Endodermal cell (in vitro differentiated cells): ENCODE data around the gene POU3F4. TPM values are rescaled to one million over a fixed set of nuclear protein-coding genes. Genes with fewer than 3 reads are reported as not detected.

Experiments used
- DNase-seq: peaks from one replicate; pipeline ENCODE4 v3.0.0-alpha.2; 2017
- H3K27ac ChIP-seq: 2 replicates; pipeline ENCODE4 v1.5.1; 2013; ENCODE audit warnings: mild to moderate bottlenecking, low read depth, low read length, moderate library complexity
- H3K27me3 ChIP-seq: 2 replicates; pipeline ENCODE4 v1.6.1; 2013; ENCODE audit warnings: mild to moderate bottlenecking, low read length, moderate library complexity; ENCODE audit not compliant: insufficient read depth, control insufficient read depth, poor library complexity, severe bottlenecking
- H3K36me3 ChIP-seq: 2 replicates; pipeline ENCODE4 v1.7.0; 2013; ENCODE audit warnings: mild to moderate bottlenecking, low read length, moderate library complexity; ENCODE audit not compliant: control insufficient read depth, insufficient read depth
- H3K4me1 ChIP-seq: one replicate; pipeline ENCODE4 v1.7.0; 2013; ENCODE audit warnings: low read length; ENCODE audit not compliant: control insufficient read depth, insufficient read depth
- H3K4me3 ChIP-seq: 2 replicates; pipeline ENCODE4 v1.5.1; 2013; ENCODE audit warnings: mild to moderate bottlenecking, low read length, moderate library complexity
- H3K9ac ChIP-seq: 2 replicates; pipeline ENCODE4 v1.6.1; 2013; ENCODE audit warnings: mild to moderate bottlenecking, low read length, moderate library complexity; ENCODE audit not compliant: poor library complexity, severe bottlenecking; ENCODE audit errors: extremely low read depth
- H3K9me3 ChIP-seq: 2 replicates; pipeline ENCODE4 v1.6.1; 2013; ENCODE audit warnings: mild to moderate bottlenecking, low read length, moderate library complexity; ENCODE audit not compliant: control insufficient read depth
- H3K27ac Mint-ChIP-seq: 2 replicates; pipeline ENCODE4 v1.8.0; 2020; ENCODE audit warnings: mixed read lengths
- H3K27me3 Mint-ChIP-seq: 2 replicates; pipeline ENCODE4 v1.8.0; 2021; ENCODE audit warnings: mild to moderate bottlenecking, mixed read lengths; ENCODE audit not compliant: insufficient read depth
- H3K36me3 Mint-ChIP-seq: 2 replicates; pipeline ENCODE4 v1.8.0; 2020; ENCODE audit warnings: low read depth, mixed read lengths
- H3K4me1 Mint-ChIP-seq: 2 replicates; pipeline ENCODE4 v1.8.0; 2020; ENCODE audit warnings: mixed read lengths
- H3K4me3 Mint-ChIP-seq: 2 replicates; pipeline ENCODE4 v1.8.0; 2020; ENCODE audit warnings: mild to moderate bottlenecking, moderate library complexity, mixed read lengths
- H3K9me3 Mint-ChIP-seq: 2 replicates; pipeline ENCODE4 v1.8.0; 2020; ENCODE audit warnings: mild to moderate bottlenecking, mixed read lengths
- WGBS, 2 experiments: methylation state at CpG; one replicate each; pipeline versions ENCODE4 v1.1.5 to v1.1.7; 2013; ENCODE audit warnings: missing lambda C conversion rate in 2 of 2, mixed read lengths in 1 of 2; ENCODE audit not compliant: insufficient coverage in 1 of 2, insufficient read length in 1 of 2; 5-methylcytosine and 5-hydroxymethylcytosine counted together
- long read RNA-seq, 4 experiments: library from polyadenylated mRNA in 2 of 4; library from RNA in 1 of 4; library from capped mRNA in 1 of 4; stranded (forward) in 3 of 4; unstranded in 1 of 4; transcript quantifications; one replicate each; pipeline ENCODE4 v2.0.0, GENCODE V29; 2020 to 2021; ENCODE audit warnings: inconsistent platforms in 1 of 4
- polyA plus RNA-seq, 2 experiments: library from polyadenylated mRNA; stranded (reverse); fragments of 50-300 nt; gene quantifications; one replicate each; pipeline ENCODE4 v1.2.3, GENCODE V29; 2013
- total RNA-seq, 2 donors: library from RNA; stranded (reverse); fragmentation: NEBNext Ultra II Directional in 1 of 2; extraction: Animal tissue kit (Norgen Biotek cat#: 25700) in 1 of 2; gene quantifications; 2 replicates in 1 of 2; 3 replicates in 1 of 2; pipeline ENCODE4 v1.2.1, GENCODE V29; 2021
- TF ChIP-seq, protein P1 (sequence below): fragments of 200-600 bp; sonication (generic); conservative IDR thresholded peaks from 2 replicates; pipeline ENCODE4 v1.5.0; 2021; ENCODE audit warnings: antibody characterized with exemption, mild to moderate bottlenecking

POU3F4 gene
- under 1 TPM in 1 of 2 donors, not detected in 1; 0.24 TPM for total RNA-seq
- 17.5 TPM for polyA plus RNA-seq (2013, experiment 1 of 2)
- polyA plus RNA-seq (2013, experiment 2 of 2), result 12.7 TPM
- long read RNA-seq, experiment 1, result 0 reads
- long read RNA-seq, experiment 2, result 0 reads
- long read RNA-seq, experiment 3, result 0 reads
- long read RNA-seq, experiment 4, result 0 reads

DNA sequence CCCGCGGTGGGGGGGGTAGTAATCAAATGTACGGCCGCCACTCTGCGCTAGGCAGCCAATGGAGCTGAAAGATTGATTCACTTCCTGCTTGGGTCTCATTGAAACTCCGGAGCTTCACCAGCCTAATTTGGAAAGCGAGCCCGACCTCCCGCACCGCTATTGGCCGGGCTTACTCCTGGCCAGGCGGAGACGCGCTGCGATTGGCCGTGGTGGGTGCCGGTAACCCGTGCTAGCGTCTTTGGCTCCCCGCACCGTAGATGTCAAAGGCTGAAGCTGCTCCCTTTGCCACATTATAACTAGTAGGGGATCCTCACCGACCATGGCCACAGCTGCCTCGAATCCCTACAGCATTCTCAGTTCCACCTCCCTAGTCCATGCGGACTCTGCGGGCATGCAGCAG, at the start of gene POU3F4:
POU3F4 (plus strand) TSS at position 285 of the 400 bp plus-strand sequence; CDS start at position 320, 35 bp downstream.
- peaks cover 26% of the 10 kb centered on the region for H3K4me1 Mint-ChIP-seq
- Histone ChIP-seq H3K27me3 (peaks cover 92% of the 10 kb centered on the region), H3K36me3 (no peaks in the 10 kb centered on the region), H3K27ac (no peak within 1 kb of the TSS), H3K4me3 (peak within 1 kb of the TSS; percentile 65), H3K9me3 (no peaks in the 10 kb centered on the region), H3K9ac (no peak within 1 kb of the TSS), H3K4me1 (no peaks in the 10 kb centered on the region)
- WGBS, 2 experiments, result 0 to 3% methylated on average over 5 to 24 of the region's 25 CpGs
- H3K27ac Mint-ChIP-seq, result no peak within 1 kb of the TSS
- H3K27me3 Mint-ChIP-seq, result peaks cover 87% of the 10 kb centered on the region
- peak within 1 kb of the TSS; percentile 57 for H3K4me3 Mint-ChIP-seq
- DNase-seq, result peak; percentile 92
- TF ChIP-seq, protein P1, sequence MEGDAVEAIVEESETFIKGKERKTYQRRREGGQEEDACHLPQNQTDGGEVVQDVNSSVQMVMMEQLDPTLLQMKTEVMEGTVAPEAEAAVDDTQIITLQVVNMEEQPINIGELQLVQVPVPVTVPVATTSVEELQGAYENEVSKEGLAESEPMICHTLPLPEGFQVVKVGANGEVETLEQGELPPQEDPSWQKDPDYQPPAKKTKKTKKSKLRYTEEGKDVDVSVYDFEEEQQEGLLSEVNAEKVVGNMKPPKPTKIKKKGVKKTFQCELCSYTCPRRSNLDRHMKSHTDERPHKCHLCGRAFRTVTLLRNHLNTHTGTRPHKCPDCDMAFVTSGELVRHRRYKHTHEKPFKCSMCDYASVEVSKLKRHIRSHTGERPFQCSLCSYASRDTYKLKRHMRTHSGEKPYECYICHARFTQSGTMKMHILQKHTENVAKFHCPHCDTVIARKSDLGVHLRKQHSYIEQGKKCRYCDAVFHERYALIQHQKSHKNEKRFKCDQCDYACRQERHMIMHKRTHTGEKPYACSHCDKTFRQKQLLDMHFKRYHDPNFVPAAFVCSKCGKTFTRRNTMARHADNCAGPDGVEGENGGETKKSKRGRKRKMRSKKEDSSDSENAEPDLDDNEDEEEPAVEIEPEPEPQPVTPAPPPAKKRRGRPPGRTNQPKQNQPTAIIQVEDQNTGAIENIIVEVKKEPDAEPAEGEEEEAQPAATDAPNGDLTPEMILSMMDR, result no peak
- peaks cover 55% of the 10 kb centered on the region for H3K9me3 Mint-ChIP-seq
- H3K36me3 Mint-ChIP-seq, result no peaks in the 10 kb centered on the region

DNA sequence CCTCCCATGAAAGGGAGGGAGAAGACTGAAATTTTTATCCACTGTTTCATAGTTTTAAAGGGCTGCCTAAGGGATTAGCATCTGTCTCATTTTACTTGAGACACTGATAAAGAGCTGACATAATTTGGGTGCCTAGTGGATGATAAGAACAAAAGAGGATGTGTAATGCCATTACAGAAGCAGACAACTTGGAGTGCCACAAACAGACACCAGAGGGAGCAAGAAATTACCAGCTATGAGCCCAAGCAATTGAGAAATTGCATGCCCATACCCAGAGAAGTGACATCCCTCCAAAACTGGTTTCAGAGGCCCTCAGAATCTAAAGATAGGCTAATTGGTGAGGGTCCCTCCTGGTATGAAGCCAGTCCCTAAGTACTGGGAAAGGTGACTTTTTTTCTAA, 38.5 kb upstream of the POU3F4 start:
- peak; percentile 69 for DNase-seq
- Mint-ChIP-seq H3K4me3 (no peak overlapping the region), H3K27me3 (no peaks in the 10 kb centered on the region), H3K27ac (no peak overlapping the region), H3K9me3 (peaks cover 46% of the 10 kb centered on the region), H3K4me1 (no peaks in the 10 kb centered on the region), H3K36me3 (no peaks in the 10 kb centered on the region)
- no peak overlapping the region for H3K27ac ChIP-seq
- no peaks in the 10 kb centered on the region for H3K27me3 ChIP-seq
- H3K4me1 ChIP-seq, result no peaks in the 10 kb centered on the region
- H3K9ac ChIP-seq, result no peak overlapping the region
- no peaks in the 10 kb centered on the region for H3K36me3 ChIP-seq
- TF ChIP-seq, protein P1, result peak; percentile 71
- H3K9me3 ChIP-seq, result no peaks in the 10 kb centered on the region
- H3K4me3 ChIP-seq, result no peak overlapping the region

DNA sequence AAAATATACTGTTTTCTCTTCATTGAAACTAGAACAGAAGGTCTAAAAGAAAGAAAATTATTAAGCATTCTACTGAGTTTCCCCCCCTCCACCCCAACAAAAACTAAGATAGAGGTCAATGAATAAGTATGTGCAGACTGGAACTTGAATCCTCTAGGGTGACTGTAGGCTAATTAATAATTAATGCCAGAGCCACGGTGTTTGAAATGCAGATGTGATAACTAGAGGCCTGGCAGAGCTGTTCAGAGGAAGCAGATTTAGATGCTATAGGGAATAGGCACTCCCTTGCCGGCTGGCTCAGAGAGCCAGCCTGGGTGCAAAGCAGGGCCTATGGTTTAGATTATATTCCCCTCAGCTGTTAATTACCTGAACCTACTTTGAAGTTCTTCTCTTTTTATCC, 12.2 kb upstream of the POU3F4 start:
- Mint-ChIP-seq H3K9me3 (peaks cover 15% of the 10 kb centered on the region), H3K4me1 (no peaks in the 10 kb centered on the region), H3K27ac (no peak overlapping the region), H3K4me3 (no peak overlapping the region), H3K27me3 (peaks cover 1% of the 10 kb centered on the region), H3K36me3 (no peaks in the 10 kb centered on the region)
- Histone ChIP-seq H3K27ac (no peak overlapping the region), H3K27me3 (peaks cover under 1% of the 10 kb centered on the region), H3K4me1 (no peaks in the 10 kb centered on the region), H3K9ac (no peak overlapping the region), H3K9me3 (no peaks in the 10 kb centered on the region), H3K36me3 (no peaks in the 10 kb centered on the region), H3K4me3 (no peak overlapping the region)
- TF ChIP-seq, protein P1, result no peak
- no peak for DNase-seq
- 44% methylated on average over 2 of the region's 2 CpGs; no CpG with 5 or more reads in 1 of the 2 experiments for WGBS, 2 experiments
